AG04449 (cell line): ENCODE data around the gene ABR.
"Not testable (repeated sequence)": the region's sequence is repeated elsewhere in the genome, so short reads cannot be mapped to it uniquely, and the experiment has no call there.

Source experiments
- CTCF ChIA-PET: fragments of 350-600 bp; formaldehyde crosslinking; extraction: SDS; loops from one replicate; lab custom pipeline; 2021; ENCODE audit warnings: antibody characterized with exemption; lab: Yijun Ruan, JAX
- POLR2A ChIA-PET: fragments of 400-600, 350-600 bp; formaldehyde crosslinking; extraction: SDS; loops from one replicate; lab custom pipeline; 2020; ENCODE audit warnings: antibody characterized with exemption, inconsistent platforms; lab: Yijun Ruan, JAX
- DNase-seq: peaks from one replicate; pipeline ENCODE4 v3.0.0-alpha.2; 2010; ENCODE audit warnings: low read depth, low spot score
- H3K4me3 ChIP-seq: 2 replicates; pipeline ENCODE4 v1.5.1; 2011; ENCODE audit warnings: low read depth, mild to moderate bottlenecking, control low read depth, low read length
- TF ChIP-seq, protein P1 (sequence below): IDR thresholded peaks from one replicate; pipeline ENCODE4 v1.5.1; 2011; ENCODE audit warnings: mild to moderate bottlenecking, moderate library complexity, low read length, control low read depth, inconsistent platforms; ENCODE audit not compliant: insufficient read depth; ENCODE audit errors: missing control alignments

ABR gene

DNA sequence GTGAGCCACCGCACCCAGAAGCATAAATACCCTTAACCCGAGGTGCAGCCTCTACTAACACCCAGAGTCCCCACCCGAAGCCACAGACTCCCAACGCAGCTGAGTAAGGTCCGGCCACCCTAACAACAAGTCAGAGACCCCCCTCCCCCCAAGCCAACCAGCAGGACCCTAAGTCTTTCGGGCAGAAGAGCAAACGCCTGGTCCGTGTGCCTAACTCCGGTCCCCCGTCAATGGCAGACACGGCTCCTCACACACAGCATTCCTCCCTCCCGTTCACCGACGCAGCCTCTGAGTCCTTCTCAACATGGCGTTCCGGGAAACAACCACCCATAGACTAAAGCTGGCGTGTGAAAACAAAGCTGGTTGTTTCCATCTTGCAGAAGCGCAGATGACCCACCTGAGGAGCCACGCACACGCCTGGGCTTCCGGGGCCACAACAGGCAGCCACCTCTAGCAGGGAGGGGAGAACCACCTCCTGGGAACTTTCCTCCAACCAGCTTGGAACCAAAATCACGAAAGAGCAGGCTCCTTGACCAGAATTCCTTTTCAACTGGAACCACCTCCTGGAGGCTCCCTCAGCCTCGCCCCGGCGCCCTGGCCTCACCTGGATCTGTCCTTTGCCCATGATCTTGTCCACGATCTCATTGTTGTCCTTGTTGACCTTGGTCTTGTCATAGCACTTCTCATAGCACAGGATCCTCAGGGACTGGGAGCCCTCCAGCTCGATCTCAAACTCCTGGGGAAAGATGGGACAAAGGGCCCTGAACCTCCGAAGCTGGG is 130.1 kb downstream of the ABR start:
- ChIA-PET POLR2A (no interaction called here), CTCF (interaction anchor here (0.9 to 1.1 kb wide), 2 partner anchors 10 to 51 kb away, joined by 3 to 4 read pairs; no protein-coding TSS in a partner anchor)
- TF ChIP-seq, protein P1, sequence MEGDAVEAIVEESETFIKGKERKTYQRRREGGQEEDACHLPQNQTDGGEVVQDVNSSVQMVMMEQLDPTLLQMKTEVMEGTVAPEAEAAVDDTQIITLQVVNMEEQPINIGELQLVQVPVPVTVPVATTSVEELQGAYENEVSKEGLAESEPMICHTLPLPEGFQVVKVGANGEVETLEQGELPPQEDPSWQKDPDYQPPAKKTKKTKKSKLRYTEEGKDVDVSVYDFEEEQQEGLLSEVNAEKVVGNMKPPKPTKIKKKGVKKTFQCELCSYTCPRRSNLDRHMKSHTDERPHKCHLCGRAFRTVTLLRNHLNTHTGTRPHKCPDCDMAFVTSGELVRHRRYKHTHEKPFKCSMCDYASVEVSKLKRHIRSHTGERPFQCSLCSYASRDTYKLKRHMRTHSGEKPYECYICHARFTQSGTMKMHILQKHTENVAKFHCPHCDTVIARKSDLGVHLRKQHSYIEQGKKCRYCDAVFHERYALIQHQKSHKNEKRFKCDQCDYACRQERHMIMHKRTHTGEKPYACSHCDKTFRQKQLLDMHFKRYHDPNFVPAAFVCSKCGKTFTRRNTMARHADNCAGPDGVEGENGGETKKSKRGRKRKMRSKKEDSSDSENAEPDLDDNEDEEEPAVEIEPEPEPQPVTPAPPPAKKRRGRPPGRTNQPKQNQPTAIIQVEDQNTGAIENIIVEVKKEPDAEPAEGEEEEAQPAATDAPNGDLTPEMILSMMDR, result no peak
- H3K4me3 ChIP-seq, result no peak overlapping the region
- no peak for DNase-seq

- CTCF ChIA-PET, result interaction anchor here (5.9 kb wide), 1 partner anchor 7 kb away, joined by 65 read pairs; no protein-coding TSS in a partner anchor
- POLR2A ChIA-PET, result not testable (repeated sequence)
These were observed 131.2 kb downstream of the ABR start for GRCh38 chr17:1048516-1049115.

DNA sequence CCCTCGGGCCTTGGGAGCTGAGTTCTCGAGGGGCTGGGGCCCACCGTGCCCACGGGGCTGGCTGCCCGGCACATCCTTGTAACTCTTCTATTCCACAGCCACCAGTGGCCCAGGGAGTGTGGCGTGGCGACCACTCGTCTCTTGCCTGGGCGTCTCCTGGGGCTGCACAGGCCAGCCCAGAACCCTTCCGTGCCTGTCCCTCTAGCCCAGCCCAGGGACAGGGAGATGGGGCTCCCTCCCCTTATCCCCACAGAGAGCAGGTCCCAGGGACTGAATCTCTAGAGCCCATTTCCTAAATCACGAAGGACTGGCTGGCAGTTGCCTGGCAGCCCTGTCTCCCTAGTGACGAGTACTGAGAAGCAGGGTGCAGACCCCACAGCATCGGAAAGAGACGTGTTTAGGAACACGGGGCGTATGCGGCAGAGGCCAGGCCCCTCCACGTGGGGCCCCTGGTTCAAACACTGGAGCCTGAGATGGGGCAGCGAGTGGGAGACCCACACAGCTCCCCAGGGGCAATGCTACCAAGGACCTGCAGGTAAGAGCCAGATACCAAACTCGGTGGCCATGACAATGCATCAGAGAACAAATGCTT is 131.8 kb downstream of the ABR start:
- no peak for DNase-seq
- CTCF ChIA-PET, result interaction anchor here (0.9 to 5.9 kb wide), 3 partner anchors 8 to 52 kb away, joined by 3 to 65 read pairs (median 4); no protein-coding TSS in a partner anchor
- POLR2A ChIA-PET, result interaction anchor here (0.7 kb wide), 1 partner anchor 8 kb away, joined by 5 read pairs; no protein-coding TSS in a partner anchor
- TF ChIP-seq, protein P1, result no peak
- no peak overlapping the region for H3K4me3 ChIP-seq

More at GRCh38 chr17:1048516-1049115, 131.2 kb downstream of the ABR start:
- DNase-seq, H3K4me3 ChIP-seq: not testable (repeated sequence)

- TF ChIP-seq, protein P1, result no peak
- CTCF ChIA-PET, result interaction anchor here (0.9 to 5.9 kb wide), 3 partner anchors 9 to 51 kb away, joined by 3 to 65 read pairs (median 4); no protein-coding TSS in a partner anchor
- POLR2A ChIA-PET, result interaction anchor here (0.7 kb wide), 1 partner anchor 9 kb away, joined by 5 read pairs; no protein-coding TSS in a partner anchor
- no peak overlapping the region for H3K4me3 ChIP-seq
- peak; percentile 24 for DNase-seq
These were observed 132.5 kb downstream of the ABR start for GRCh38 chr17:1047177-1047878.

- DNase-seq, result no peak
- ChIA-PET POLR2A (no interaction called here), CTCF (interaction anchor here (5.9 kb wide), 1 partner anchor 11 kb away, joined by 65 read pairs; no protein-coding TSS in a partner anchor)
- TF ChIP-seq, protein P1, result no peak
- H3K4me3 ChIP-seq, result no peak overlapping the region
These were observed 134.3 kb downstream of the ABR start for GRCh38 chr17:1045456-1045855.

GRCh38 chr17:1044387-1045009 is 135.3 kb downstream of the ABR start:
- CTCF ChIA-PET, result interaction anchor here (0.7 to 5.9 kb wide), 5 partner anchors 12 to 45 kb away, joined by 3 to 65 read pairs (median 4); no protein-coding TSS in a partner anchor
- DNase-seq, POLR2A ChIA-PET, H3K4me3 ChIP-seq: not testable (repeated sequence)
